Loucy (cell line): ENCODE data around the gene NFATC1.

ENCODE experiments used
- H2AFZ ChIP-seq: fragments of 200-600 bp; sonication (generic); 2 replicates; pipeline ENCODE4 v1.6.0; 2016; ENCODE audit warnings: antibody characterized with exemption, mild to moderate bottlenecking, low read length, moderate library complexity
- H3F3A ChIP-seq: fragments of 200-600 bp; 2 replicates; pipeline ENCODE4 v1.6.0; 2016; ENCODE audit warnings: antibody characterized with exemption, low read depth, mild to moderate bottlenecking
- H3K27me3 ChIP-seq: fragments of 200-600 bp; sonication (generic); 2 replicates; pipeline ENCODE4 v1.6.1; 2014; ENCODE audit warnings: low read length, mild to moderate bottlenecking; ENCODE audit not compliant: insufficient read depth, poor library complexity, severe bottlenecking
- H3K36me3 ChIP-seq: fragments of 200-600 bp; sonication (generic); 2 replicates; pipeline ENCODE4 v1.6.1; 2016; ENCODE audit warnings: low read length; ENCODE audit not compliant: insufficient read depth
- H3K4me1 ChIP-seq: fragments of 200-600 bp; sonication (generic); 2 replicates; pipeline ENCODE4 v1.5.1; 2014; ENCODE audit warnings: low read length, mild to moderate bottlenecking; ENCODE audit not compliant: insufficient read depth, poor library complexity, severe bottlenecking
- H3K4me2 ChIP-seq: fragments of 200-600 bp; sonication (generic); 2 replicates; pipeline ENCODE4 v1.6.0; 2014; ENCODE audit warnings: antibody characterized with exemption, low read length, low read depth, mild to moderate bottlenecking; ENCODE audit not compliant: poor library complexity, severe bottlenecking
- H3K4me3 ChIP-seq: fragments of 200-600 bp; sonication (generic); 2 replicates; pipeline ENCODE4 v1.5.1; 2014; ENCODE audit warnings: low read length, mild to moderate bottlenecking, mixed read lengths; ENCODE audit not compliant: poor library complexity, severe bottlenecking
- H3K79me2 ChIP-seq: fragments of 200-600 bp; sonication (generic); 2 replicates; pipeline ENCODE4 v1.6.1; 2014; ENCODE audit warnings: low read length; ENCODE audit not compliant: insufficient read depth
- H3K9ac ChIP-seq: fragments of 200-600 bp; sonication (generic); 2 replicates; pipeline ENCODE4 v1.6.0; 2014; ENCODE audit warnings: mild to moderate bottlenecking, low read depth, low read length, moderate library complexity; ENCODE audit not compliant: poor library complexity, severe bottlenecking
- H3K9me2 ChIP-seq: fragments of 200-600 bp; sonication (generic); replicated peaks from 2 replicates; pipeline ENCODE4 v1.6.1; 2016; ENCODE audit warnings: low read depth, low read length, mixed read lengths
- H3K9me3 ChIP-seq: fragments of 200-600 bp; sonication (generic); 2 replicates; pipeline ENCODE4 v1.6.1; 2014; ENCODE audit warnings: mild to moderate bottlenecking, antibody characterized with exemption, low read length, low read depth; ENCODE audit not compliant: insufficient read depth
- H4K20me1 ChIP-seq: fragments of 200-600 bp; sonication (generic); 2 replicates; pipeline ENCODE4 v1.6.0; 2014; ENCODE audit warnings: antibody characterized with exemption, low read length, mild to moderate bottlenecking; ENCODE audit not compliant: insufficient read depth, poor library complexity, severe bottlenecking
- EZH2phosphoT487 ChIP-seq: fragments of 200-600 bp; IDR thresholded peaks from 2 replicates; pipeline ENCODE4 v1.6.1; 2018; ENCODE audit warnings: antibody characterized with exemption, mild to moderate bottlenecking, moderate library complexity, borderline replicate concordance
- TF ChIP-seq, protein P1 (sequence below): fragments of 200-600 bp; sonication (generic); conservative IDR thresholded peaks from 2 replicates; pipeline ENCODE4 v1.5.1; 2014; ENCODE audit warnings: mild to moderate bottlenecking, antibody characterized with exemption, low read length

The NFATC1 gene

DNA sequence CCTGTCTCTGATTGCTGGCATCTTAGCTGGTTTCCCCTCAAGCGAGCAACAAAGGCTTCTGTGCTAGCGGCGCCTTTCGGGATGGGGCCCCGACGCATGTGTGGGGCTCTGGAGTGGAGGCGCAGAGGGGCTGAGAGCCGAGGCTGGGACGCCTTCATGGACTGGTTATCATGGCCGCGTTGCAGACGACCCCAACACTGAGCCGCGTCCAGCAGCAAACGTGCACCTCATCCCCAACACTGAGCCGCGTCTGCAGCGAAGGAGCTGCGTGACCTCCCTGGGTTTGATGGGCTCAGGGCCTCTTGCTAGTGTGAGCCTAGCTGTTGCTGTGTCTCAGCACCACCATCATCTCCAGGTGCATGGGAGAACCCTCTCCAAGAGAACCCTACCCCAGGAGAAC lies 160.2 kb downstream of the NFATC1 start:
- Histone ChIP-seq H3K27me3 (no peaks in the 10 kb centered on the region), H3K79me2 (no peaks in the 10 kb centered on the region), H3K4me2 (no peak overlapping the region), H4K20me1 (no peaks in the 10 kb centered on the region), H3K9me3 (peaks cover 22% of the 10 kb centered on the region; the same call in 1 of the 2 replicates), H3K4me3 (no peak overlapping the region), H3K4me1 (no peaks in the 10 kb centered on the region), H3K36me3 (no peaks in the 10 kb centered on the region), H3F3A (no peaks in the 10 kb centered on the region), H3K9ac (no peak overlapping the region), H2AFZ (no peak overlapping the region), H3K9me2 (no peaks in the 10 kb centered on the region)
- TF ChIP-seq EZH2phosphoT487 = no peak
- TF ChIP-seq, protein P1, sequence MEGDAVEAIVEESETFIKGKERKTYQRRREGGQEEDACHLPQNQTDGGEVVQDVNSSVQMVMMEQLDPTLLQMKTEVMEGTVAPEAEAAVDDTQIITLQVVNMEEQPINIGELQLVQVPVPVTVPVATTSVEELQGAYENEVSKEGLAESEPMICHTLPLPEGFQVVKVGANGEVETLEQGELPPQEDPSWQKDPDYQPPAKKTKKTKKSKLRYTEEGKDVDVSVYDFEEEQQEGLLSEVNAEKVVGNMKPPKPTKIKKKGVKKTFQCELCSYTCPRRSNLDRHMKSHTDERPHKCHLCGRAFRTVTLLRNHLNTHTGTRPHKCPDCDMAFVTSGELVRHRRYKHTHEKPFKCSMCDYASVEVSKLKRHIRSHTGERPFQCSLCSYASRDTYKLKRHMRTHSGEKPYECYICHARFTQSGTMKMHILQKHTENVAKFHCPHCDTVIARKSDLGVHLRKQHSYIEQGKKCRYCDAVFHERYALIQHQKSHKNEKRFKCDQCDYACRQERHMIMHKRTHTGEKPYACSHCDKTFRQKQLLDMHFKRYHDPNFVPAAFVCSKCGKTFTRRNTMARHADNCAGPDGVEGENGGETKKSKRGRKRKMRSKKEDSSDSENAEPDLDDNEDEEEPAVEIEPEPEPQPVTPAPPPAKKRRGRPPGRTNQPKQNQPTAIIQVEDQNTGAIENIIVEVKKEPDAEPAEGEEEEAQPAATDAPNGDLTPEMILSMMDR = no peak

DNA sequence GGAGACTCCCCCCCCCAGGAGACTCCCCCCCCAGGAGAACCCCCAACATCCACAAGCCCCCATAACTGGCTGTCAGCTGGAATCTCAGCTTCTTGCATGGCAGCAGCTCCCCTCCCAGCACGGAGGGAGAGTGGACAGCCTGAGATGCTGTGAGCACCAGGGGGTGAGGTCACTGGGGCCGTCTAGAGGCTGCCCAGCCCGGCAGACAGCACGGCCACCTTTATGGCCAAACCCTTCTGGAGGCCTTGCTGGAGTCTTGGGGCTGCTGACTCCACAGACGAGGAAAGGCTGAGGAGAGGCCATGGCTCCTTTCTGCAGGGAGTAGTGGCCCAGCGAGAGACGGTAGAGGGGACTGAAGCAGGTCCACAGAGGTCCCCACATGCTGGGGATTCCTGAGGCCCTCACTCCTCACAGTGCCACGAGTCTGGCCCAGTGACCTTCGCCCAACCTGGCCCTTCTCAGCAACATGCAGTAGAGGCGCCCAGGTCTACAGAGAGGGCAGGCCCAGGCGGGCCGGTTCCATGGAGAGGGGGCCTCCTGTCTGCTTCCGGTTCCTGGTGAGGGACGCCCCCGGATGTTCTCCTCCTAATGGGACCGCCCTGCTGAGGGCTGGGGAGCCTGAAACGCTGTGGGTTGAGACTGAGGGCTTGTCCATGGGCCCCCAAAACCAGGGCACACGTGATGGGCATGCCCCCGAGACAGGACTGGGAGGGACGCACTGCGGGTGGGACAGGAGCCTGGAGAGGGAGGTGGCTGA lies 161.3 kb downstream of the NFATC1 start:
- no peak overlapping the region for H3K4me2 ChIP-seq
- H3K4me3 ChIP-seq = no peak overlapping the region
- no peaks in the 10 kb centered on the region for H3K9me2 ChIP-seq
- H3K79me2 ChIP-seq = no peaks in the 10 kb centered on the region
- H4K20me1 ChIP-seq = no peaks in the 10 kb centered on the region
- H3F3A ChIP-seq = no peaks in the 10 kb centered on the region
- no peak overlapping the region for H3K9ac ChIP-seq
- no peaks in the 10 kb centered on the region for H3K4me1 ChIP-seq
- H3K9me3 ChIP-seq = peaks cover 22% of the 10 kb centered on the region; the same call in 1 of the 2 replicates
- no peaks in the 10 kb centered on the region for H3K27me3 ChIP-seq
- no peaks in the 10 kb centered on the region for H3K36me3 ChIP-seq
- no peak overlapping the region for H2AFZ ChIP-seq
- TF ChIP-seq, protein P1 = no peak
- TF ChIP-seq EZH2phosphoT487 = no peak

DNA sequence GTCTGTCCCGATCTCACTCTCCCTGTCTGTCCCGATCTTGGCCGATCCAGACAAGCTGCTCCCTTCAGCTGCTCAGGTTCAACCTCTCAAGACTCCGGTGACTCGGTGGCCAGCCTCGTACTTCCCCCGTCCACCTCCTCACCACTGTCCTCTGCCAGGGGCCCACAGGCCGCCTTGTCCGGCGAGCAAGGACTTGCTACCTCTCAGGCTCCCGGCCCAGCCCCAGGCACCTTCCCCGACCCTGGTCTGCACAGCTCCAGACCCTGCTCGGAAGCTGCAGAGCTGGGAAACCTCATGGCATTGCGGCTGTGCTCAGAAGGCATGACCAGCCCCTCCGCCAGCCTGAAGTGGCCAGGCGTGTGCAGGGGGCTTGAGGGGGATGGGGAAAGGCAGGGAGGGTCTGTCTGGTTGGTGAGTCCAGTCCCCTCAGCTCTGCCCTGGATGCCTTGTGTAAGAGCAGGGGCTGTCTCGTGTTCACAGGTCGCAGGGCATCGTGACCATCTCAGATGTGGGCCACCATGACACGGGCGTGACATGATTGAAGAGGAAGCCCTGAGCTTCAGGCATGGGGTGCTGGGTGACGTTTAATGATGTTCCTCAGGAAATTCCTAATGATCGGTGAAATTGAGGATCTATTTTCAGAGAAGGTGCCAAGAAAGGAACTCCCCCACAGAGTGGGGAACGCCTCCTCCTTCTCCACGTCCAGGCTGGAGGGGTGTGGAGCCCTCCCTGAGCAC lies 162.6 kb downstream of the NFATC1 start:
- H2AFZ ChIP-seq = no peak overlapping the region
- no peak overlapping the region for H3K4me3 ChIP-seq
- H3K4me2 ChIP-seq = no peak overlapping the region
- no peaks in the 10 kb centered on the region for H3K79me2 ChIP-seq
- H3K36me3 ChIP-seq = no peaks in the 10 kb centered on the region
- no peak for TF ChIP-seq EZH2phosphoT487
- TF ChIP-seq, protein P1 = no peak
- H3K9ac ChIP-seq = no peak overlapping the region
- no peaks in the 10 kb centered on the region for H3K4me1 ChIP-seq
- no peaks in the 10 kb centered on the region for H3F3A ChIP-seq
- H3K9me3 ChIP-seq = peaks cover 19% of the 10 kb centered on the region; the same call in 1 of the 2 replicates
- H4K20me1 ChIP-seq = no peaks in the 10 kb centered on the region
- no peaks in the 10 kb centered on the region for H3K9me2 ChIP-seq
- H3K27me3 ChIP-seq = no peaks in the 10 kb centered on the region
